Left kidney (tissue), 2 donors: ENCODE data around the gene BLOC1S3. TPM values are rescaled to one million over a fixed set of nuclear protein-coding genes. Genes with fewer than 3 reads are reported as not detected.

Experiments
- DNase-seq: peaks from one replicate; pipeline ENCODE4 v3.0.0-alpha.2; 2013
- polyA plus RNA-seq: library from polyadenylated mRNA; unstranded; fragments of 120-200 nt; gene quantifications from one replicate; pipeline ENCODE4 v1.2.1, GENCODE V29; 2013; ENCODE audit not compliant: insufficient read length

Gene BLOC1S3
- polyA plus RNA-seq, 1 donor = 9.4 TPM

- no peak for DNase-seq
Observed at GRCh38 chr19:45179892-45180370, 1.3 kb downstream of the BLOC1S3 start.

GRCh38 chr19:45180936-45181335 is 2.4 kb downstream of the BLOC1S3 start:
- no peak for DNase-seq

GRCh38 chr19:45182758-45183157 is 4.2 kb downstream of the BLOC1S3 start:
- DNase-seq = no peak

- DNase-seq = no peak
Observed at GRCh38 chr19:45184115-45184514, 5.5 kb downstream of the BLOC1S3 start.

GRCh38 chr19:45186509-45187334 is 8.1 kb downstream of the BLOC1S3 start:
- DNase-seq = no peak

GRCh38 chr19:45187421-45188100 is 9.0 kb downstream of the BLOC1S3 start:
- no peak for DNase-seq

GRCh38 chr19:45189971-45190370 is 11.4 kb downstream of the BLOC1S3 start:
- no peak for DNase-seq

- DNase-seq = no peak
Observed at GRCh38 chr19:45191375-45191774, 12.8 kb downstream of the BLOC1S3 start.

GRCh38 chr19:45195764-45196163 is 17.2 kb downstream of the BLOC1S3 start:
- no peak for DNase-seq

- no peak for DNase-seq
Observed at GRCh38 chr19:45200568-45200967, 22.0 kb downstream of the BLOC1S3 start.

GRCh38 chr19:45202637-45203036 is 24.1 kb downstream of the BLOC1S3 start:
- DNase-seq = no peak

GRCh38 chr19:45205810-45206209 is 27.2 kb downstream of the BLOC1S3 start:
- no peak for DNase-seq

GRCh38 chr19:45206328-45206727 is 27.7 kb downstream of the BLOC1S3 start:
- no peak for DNase-seq

GRCh38 chr19:45211751-45212381 is 33.3 kb downstream of the BLOC1S3 start:
- DNase-seq = no peak

GRCh38 chr19:45213031-45213430 is 34.4 kb downstream of the BLOC1S3 start:
- no peak for DNase-seq

GRCh38 chr19:45215391-45216191 is 37.0 kb downstream of the BLOC1S3 start:
- no peak for DNase-seq

GRCh38 chr19:45216667-45217066 is 38.1 kb downstream of the BLOC1S3 start:
- DNase-seq = no peak

- no peak for DNase-seq
Observed at GRCh38 chr19:45217193-45217956, 38.8 kb downstream of the BLOC1S3 start.

- DNase-seq = no peak
Observed at GRCh38 chr19:45217957-45218334, 39.4 kb downstream of the BLOC1S3 start.

- DNase-seq = no peak
Observed at GRCh38 chr19:45218426-45218825, 39.8 kb downstream of the BLOC1S3 start.
